GM18505 (cell line): ENCODE measurements around the gene SSBP2.

ENCODE experiments used
- ATAC-seq: cut with Tn5 transposase; IDR thresholded peaks from one replicate; pipeline ENCODE4 v1.9.1; 2021; ENCODE audit not compliant: unreplicated experiment
- POLR2A ChIP-seq: IDR thresholded peaks from 4 replicates; pipeline ENCODE4 v1.6.1; 2011; ENCODE audit warnings: borderline replicate concordance; ENCODE audit not compliant: insufficient read depth, insufficient read length; ENCODE audit errors: extremely low read depth

Gene SSBP2

DNA sequence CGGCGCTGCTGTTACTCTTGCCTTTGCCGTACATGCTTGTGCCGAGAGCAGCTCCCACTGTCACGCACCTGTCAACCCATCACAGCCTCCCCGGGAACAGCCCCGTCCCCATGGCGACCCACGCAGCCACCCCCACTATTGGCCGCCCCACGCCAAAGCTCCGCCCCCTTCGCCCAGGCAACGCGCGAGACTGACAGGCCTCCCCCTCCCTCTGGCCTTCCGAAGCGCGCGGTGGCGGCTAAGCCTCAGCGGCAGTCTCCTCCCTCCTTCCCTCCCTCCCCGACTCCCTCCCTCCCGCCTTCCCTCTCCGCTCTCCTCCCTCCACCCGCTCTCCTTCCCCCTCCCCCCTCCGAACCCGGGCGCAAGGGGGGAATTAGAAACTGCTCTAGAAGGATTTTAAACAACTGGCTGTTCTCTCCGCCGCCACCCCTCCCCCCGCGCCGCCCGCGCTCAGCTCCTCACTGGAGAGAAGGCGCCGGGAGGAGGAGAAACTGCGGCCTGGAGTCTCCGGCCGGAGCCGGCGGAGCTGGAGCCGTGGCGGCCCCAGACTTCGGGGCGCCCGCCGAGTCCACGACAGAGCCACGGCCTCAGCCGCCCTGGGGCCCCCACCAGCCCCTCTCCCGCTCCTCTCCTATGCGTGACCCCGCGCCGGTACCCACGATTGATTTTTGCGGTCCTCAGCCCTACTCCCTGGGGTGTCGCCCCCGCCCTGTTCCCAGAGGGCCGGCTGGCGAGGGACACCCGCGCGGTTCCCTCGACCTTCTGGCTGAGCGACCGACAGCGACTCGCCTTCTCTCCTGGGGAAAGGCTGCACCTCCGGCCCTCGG, at the start of gene SSBP2:
Gene SSBP2 (minus strand): TSS at position 89 of the 827 bp plus-strand sequence. CDS start 55 bp downstream, at position 34.
- ATAC-seq, result peak; percentile 66
- TF ChIP-seq POLR2A, result peak; percentile 72

DNA sequence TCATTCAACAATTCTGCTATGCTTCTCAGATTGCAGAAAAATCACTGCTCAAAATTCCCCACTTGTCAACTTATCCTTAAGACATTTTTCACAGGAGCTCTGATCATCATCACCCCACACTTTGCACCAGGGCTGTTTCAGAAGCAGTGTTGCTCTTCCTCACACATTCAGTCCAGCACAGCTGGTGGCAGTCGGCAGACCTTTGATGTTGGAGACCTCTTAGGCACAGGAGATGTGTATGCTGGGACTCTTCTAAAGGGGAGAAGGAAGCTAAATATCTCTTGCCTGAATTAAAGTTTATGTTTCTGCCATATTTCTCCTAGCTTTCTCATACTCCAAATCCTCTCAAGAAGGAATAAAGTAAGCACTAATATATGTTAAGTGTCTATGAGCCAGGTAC, 44.8 kb upstream of the SSBP2 start:
- no peak for TF ChIP-seq POLR2A
- ATAC-seq, result no peak

DNA sequence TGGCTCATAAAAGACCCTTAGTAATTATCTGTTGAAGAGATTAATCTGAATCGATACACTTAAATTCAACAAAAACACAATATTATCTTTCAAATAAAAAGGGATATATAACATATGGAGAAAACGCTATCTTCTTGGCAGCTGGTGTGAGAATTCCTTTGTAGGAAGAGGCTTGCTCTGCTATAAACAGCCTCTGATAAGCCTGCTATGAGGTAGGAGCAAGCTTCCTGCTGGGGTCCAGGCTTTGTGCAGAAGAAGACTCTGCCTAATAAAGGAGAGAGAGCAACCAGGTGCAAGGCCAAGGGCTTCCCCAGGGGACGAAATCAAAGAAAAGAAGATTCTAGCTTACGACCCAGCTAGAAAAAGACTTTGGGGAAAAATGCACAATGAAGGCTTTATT, 43.3 kb upstream of the SSBP2 start:
- no peak for TF ChIP-seq POLR2A
- no peak for ATAC-seq

DNA sequence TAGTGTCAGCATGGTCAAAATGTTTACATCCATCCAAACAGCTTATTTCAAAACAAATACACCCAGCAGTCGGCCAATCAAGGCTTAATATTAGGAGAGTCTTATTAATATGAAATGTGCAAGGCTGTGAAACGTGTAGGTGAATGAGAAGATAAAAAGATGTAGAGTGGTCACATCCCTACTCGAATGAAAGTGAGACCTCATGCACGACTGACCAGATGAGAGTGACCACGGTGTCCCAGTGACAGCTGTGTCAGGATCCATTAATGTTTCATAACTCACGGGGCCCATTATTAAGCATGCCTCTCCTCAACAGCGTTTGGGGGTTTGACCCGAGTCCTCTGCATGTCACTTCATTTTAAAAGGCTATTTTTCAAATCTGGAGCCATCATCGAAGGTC, 39.4 kb upstream of the SSBP2 start:
- no peak for ATAC-seq

DNA sequence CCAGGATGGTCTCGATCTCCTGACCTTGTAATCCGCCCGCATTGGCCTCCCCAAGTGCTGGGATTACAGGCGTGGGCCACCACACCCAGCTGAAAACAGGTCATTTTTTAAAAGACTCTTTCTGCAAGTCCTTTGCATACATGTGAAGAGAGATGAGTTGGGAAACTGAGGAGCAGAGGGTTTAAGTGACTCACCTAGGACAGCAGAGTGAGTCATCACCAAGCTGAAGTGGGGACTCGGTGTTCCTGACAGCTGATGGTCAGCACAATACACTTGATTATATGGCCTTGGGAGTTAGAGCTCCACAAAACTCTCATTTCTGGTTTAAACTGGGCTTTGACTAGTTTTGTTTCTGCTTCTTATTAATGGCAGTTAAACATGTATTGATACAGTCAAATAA, 38.1 kb upstream of the SSBP2 start:
- no peak for TF ChIP-seq POLR2A
- no peak for ATAC-seq

More for the DNA sequence above, 39.4 kb upstream of the SSBP2 start:
- no peak for TF ChIP-seq POLR2A

DNA sequence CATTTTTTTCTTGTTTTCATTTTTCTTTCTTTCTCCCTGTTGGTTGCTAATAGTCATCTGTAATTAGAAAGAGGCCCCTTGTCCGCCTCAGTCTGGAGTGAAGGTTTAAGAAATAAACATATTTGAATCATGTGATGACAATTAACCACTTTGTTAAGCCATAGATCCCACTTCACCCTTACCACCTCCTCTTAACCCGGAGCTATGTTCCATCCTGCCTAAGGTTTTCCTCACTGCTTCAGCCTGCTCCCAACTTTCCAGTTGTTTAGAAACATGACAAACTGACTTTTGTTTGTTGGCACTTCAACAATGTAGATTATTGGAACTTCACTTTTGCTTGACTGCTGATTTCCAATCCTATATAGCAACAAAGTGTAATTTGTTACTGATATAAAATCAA, 37.4 kb upstream of the SSBP2 start:
- no peak for ATAC-seq
- no peak for TF ChIP-seq POLR2A

DNA sequence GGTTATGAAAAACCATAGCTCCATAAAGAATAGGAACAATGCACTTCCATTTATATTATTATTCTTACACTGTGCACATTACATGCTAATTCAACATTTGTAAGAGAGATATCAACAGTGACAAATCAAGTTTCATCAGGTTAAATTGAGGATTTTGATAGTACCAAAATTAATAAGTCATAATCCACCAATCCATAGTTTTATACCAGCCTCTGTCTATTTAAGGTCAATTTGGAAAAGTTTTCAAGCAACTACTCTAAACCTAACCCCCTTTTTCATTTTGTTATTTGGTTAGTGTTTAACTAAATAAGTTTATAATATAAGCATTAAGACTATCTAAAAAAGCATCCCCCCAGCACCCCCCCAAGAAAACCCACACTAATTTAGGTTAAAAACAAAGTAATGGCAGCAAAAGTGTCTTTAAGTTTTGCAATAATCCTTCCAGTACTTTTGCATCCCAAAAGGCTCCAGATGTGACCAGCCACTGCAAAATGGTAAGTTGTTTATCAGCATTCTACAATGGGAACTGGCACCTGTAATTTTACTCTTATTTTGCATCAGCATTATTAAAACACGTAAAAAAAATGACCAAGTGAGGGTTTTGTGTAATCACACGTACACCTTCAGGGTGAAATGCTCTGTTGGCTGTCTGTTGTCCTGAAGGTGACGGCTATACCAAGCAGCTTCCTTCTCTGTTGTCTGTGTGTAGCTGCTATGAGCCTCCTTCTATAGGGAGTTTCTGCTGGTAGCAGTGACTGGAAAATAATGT, 36.8 kb upstream of the SSBP2 start:
- TF ChIP-seq POLR2A, result no peak
- no peak for ATAC-seq

DNA sequence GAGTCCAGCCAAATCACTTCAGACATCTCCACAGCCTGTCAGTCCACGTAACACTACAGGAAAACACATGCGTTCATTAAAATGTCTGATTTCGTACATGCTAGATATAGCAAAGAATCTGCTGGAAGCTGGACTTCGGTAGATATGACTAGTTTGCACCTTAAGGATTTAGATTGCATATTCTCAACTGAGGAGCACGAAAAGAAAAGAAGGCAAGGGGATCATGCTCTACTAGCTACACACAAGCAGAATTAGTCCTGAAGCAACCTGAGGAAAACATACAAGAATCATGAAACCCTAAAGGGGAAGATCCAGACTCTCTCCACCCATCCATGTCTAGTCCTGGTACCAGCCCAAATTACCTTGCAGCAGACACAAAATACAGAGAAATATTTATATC, 36.1 kb upstream of the SSBP2 start:
- no peak for TF ChIP-seq POLR2A
- no peak for ATAC-seq

DNA sequence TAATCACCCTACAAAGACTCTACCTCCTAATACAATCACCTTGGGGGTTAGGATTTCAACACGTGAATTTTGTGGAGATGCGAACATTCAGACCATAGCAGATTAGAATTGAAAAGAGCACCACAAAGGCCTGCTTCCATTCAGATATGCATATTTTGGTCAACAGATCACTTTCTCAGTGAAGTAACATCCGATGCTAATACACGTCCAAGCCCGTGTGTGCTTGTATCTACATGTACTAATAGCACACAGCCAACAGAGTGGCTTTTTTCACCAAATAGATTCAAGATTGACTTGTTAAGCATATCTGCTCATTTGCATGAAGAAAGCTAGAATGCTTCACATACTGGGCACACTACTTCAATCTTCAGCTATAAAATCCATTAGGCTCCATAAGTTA, 35.6 kb upstream of the SSBP2 start:
- TF ChIP-seq POLR2A, result no peak

DNA sequence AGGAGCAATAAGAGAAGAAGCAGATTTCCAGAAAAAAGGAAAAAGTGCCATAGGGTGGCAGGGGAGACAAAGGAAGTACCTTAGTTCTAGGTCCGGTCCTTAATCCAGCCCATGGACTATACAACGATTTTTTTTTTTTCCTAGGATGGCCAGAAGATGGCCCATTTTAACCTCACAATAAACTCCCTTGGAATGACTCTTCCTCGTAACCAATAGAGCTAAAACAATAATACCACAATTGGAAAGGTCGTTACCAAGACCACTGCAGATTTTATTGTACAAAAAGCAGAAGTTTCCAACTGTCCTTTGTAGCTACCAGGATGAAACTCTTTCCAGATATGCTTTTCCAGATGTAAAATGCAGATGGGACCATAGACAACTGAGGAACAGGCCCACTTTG, 34.4 kb upstream of the SSBP2 start:
- no peak for ATAC-seq
- TF ChIP-seq POLR2A, result no peak

More for the DNA sequence above, 35.6 kb upstream of the SSBP2 start:
- ATAC-seq, result no peak

DNA sequence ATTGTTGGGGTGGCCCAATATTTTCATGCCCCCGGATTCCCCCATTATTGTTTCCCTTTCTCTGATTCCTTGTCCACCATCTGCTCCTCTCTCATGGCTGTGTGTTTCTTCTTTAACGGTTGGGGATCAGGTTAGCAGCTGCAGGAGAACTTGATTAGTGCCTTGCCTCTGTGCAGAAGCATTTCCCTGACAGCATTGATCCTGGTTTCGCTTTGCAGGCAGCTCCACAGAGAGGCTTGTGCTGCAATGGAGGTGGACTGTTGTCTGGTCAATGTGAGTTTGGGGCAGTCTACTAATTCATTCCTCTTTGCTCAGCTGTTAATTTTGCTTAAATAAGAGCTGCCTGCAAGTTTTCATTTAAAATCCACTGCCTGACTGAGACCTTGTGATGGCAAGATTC, 32.5 kb upstream of the SSBP2 start:
- no peak for ATAC-seq
- no peak for TF ChIP-seq POLR2A

DNA sequence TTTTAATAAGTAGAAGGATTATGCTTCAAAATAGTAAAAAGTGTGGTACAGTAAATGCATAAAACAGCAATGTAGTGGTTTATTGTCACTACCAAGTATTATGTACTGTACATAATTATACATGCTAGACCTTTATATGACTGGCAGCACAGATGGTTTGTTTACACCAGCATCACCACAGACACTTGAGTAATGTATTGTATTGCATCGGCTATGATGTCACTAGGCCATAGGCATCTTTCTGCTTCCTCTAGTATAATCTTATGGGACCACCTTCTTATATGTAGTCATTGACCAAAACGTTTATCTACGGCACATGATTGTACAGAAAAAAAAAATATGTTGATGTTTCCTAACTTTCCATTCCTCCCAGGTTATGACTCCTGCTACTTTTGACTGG, 31.9 kb upstream of the SSBP2 start:
- TF ChIP-seq POLR2A, result no peak

DNA sequence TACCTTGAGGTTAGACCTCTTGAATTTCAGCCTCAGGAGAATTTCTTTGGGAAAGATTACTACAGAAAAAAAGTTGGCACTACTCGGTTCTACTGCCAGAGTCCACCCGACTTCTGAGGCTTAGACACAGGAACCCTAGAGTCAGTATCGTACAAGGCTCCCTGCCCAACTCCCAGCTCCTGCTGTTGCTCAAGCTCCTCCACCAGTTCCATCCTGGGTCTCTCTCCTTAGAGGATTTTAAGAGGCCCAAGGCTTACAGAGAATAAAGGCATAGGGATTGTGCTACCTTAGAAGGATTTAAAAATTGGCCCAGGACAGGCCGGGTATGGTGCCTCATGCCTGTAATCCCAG, 29.0 kb upstream of the SSBP2 start:
- ATAC-seq, result peak; percentile 5
- no peak for TF ChIP-seq POLR2A

More for the DNA sequence above, 31.9 kb upstream of the SSBP2 start:
- no peak for ATAC-seq

DNA sequence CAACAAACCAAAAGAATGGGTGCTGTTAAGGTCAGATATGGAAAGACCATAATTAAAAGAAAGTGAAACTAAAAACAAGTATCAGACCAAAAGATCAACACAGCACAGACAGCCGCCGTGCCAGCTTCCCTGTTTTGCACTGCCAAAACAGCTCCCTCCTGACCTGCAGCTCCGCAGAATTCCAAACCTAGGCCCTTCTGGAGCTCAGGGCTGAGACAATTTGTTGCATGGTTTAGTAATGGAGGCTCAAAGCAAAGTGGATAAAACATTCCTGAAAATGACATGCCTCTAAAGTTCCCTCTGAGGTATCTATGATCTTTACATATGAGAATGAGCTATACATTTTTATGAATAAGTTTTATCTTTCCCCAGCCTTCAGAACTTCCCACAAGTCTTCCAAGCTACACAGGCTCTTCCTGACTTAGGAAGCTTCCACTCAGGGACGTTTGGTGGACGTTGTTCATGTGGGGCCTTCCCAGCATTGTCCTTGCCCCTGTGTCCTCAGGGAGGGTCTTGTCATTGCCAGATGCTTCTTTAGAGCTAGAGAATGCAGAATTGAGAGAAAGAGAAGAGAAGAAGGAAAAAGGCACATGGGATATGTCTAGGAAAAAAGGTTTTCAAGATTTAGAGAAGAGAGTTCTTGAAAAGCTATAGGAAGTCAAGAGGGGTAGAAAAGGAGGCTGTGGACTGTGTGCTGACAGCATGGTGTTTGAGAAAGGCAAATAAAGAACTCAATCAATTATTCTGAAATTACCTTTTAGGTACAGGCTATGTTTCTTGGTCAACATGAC, 28.4 kb upstream of the SSBP2 start:
- TF ChIP-seq POLR2A, result peak; percentile 49
- ATAC-seq, result peak; percentile 85

DNA sequence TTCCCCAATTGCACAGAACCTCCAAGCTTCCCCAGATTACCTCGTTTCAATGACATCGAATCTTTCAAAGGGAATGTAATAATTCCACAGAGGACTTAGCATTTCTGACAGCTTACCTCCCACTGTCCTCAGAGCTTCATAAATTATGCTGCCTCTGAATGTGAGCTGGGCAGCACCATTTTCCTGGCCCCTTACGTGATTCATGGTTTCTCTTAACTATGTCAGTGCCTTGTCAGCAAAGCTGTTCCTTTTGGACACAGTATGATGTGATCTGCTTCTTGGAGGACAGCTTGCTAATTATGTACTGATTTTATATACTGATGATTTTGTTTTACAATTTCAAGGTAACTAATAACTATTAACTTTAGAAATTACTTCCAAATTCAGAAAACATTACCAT, 27.7 kb upstream of the SSBP2 start:
- ATAC-seq, result no peak
- no peak for TF ChIP-seq POLR2A
